Endothelial cell (in vitro differentiated cells): ENCODE results near the gene FGGY. TPM values are rescaled to one million over a fixed set of nuclear protein-coding genes. Genes with fewer than 3 reads are reported as not detected.

Experiments
- DNase-seq: peaks from one replicate; pipeline ENCODE4 v3.0.0; 2021; ENCODE audit warnings: low spot score
- H3K27ac Mint-ChIP-seq: one replicate; pipeline ENCODE4 v1.8.0; 2021; ENCODE audit warnings: mixed read lengths, inconsistent platforms; ENCODE audit not compliant: unreplicated experiment
- H3K27me3 Mint-ChIP-seq: one replicate; pipeline ENCODE4 v1.8.0; 2021; ENCODE audit warnings: mild to moderate bottlenecking, moderate library complexity, mixed read lengths, inconsistent platforms; ENCODE audit not compliant: unreplicated experiment
- H3K36me3 Mint-ChIP-seq: one replicate; pipeline ENCODE4 v1.8.0; 2021; ENCODE audit warnings: mild to moderate bottlenecking, low read depth, mixed read lengths, inconsistent platforms; ENCODE audit not compliant: unreplicated experiment
- H3K4me1 Mint-ChIP-seq: one replicate; pipeline ENCODE4 v1.8.0; 2021; ENCODE audit warnings: mild to moderate bottlenecking, mixed read lengths, inconsistent platforms; ENCODE audit not compliant: unreplicated experiment
- H3K4me3 Mint-ChIP-seq: one replicate; pipeline ENCODE4 v1.8.0; 2021; ENCODE audit warnings: mild to moderate bottlenecking, mixed read lengths, inconsistent platforms; ENCODE audit not compliant: unreplicated experiment
- H3K9me3 Mint-ChIP-seq: one replicate; pipeline ENCODE4 v1.8.0; 2021; ENCODE audit warnings: mixed read lengths, inconsistent platforms; ENCODE audit not compliant: unreplicated experiment
- total RNA-seq: library from RNA; stranded (reverse); fragmentation: NEBNext Ultra II Directional; extraction: Animal tissue kit (Norgen Biotek cat#: 25700); gene quantifications from one replicate; pipeline ENCODE4 v1.2.1, GENCODE V29; 2021; ENCODE audit not compliant: unreplicated experiment
- TF ChIP-seq, protein P1 (sequence below): fragments of 200-600 bp; sonication (generic); IDR thresholded peaks from one replicate; pipeline ENCODE4 v1.5.0; 2021; ENCODE audit warnings: antibody characterized with exemption; ENCODE audit not compliant: unreplicated experiment

The FGGY gene
- total RNA-seq, 1 donor from 2014 or later: 41.2 TPM

DNA sequence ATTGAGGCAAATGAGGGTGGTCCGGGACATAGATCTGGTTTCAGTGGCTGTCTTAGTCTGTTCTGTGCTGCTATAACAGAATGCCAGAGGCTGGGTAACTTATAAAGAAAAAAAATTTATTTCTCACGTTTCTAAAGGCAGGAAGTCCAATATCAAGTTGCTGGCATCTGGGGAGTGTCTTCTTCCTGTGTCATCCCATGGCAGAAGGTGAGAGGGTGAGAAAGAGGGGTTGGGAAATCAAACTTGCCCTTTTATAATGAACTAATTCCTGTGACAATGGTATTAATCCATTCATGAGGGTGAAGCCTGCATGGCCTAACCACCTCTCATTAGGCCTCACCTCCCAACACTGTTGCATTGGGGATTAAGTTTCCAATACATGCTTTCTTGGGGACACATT lies 3.7 kb upstream of the FGGY start:
- Mint-ChIP-seq H3K4me3 (no peak overlapping the region), H3K4me1 (peaks cover 30% of the 10 kb centered on the region), H3K36me3 (no peaks in the 10 kb centered on the region), H3K27ac (no peak overlapping the region), H3K9me3 (no peaks in the 10 kb centered on the region), H3K27me3 (no peaks in the 10 kb centered on the region)
- DNase-seq: no peak
- TF ChIP-seq, protein P1, sequence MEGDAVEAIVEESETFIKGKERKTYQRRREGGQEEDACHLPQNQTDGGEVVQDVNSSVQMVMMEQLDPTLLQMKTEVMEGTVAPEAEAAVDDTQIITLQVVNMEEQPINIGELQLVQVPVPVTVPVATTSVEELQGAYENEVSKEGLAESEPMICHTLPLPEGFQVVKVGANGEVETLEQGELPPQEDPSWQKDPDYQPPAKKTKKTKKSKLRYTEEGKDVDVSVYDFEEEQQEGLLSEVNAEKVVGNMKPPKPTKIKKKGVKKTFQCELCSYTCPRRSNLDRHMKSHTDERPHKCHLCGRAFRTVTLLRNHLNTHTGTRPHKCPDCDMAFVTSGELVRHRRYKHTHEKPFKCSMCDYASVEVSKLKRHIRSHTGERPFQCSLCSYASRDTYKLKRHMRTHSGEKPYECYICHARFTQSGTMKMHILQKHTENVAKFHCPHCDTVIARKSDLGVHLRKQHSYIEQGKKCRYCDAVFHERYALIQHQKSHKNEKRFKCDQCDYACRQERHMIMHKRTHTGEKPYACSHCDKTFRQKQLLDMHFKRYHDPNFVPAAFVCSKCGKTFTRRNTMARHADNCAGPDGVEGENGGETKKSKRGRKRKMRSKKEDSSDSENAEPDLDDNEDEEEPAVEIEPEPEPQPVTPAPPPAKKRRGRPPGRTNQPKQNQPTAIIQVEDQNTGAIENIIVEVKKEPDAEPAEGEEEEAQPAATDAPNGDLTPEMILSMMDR: no peak

DNA sequence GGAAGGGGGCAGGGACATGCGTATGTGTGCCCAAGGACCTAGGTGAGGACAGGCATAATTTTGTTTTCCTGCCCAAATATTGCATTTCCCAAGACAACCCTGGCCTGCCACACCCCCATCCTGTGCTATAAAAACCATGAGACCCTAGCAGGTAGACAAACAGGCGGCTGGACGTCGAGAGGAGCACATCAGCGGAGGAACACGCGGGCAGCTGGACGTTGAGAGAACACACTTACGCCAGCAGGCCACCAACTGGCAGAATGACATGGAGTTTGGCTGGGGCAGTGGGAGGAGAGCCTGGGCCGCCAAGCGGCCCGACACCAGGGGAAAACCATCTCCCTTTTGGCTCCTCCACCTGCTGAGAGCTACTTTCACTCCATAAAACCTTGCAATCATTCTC lies 3.0 kb upstream of the FGGY start:
- Mint-ChIP-seq H3K9me3 (no peaks in the 10 kb centered on the region), H3K36me3 (peaks cover under 1% of the 10 kb centered on the region), H3K27me3 (no peaks in the 10 kb centered on the region), H3K27ac (no peak overlapping the region), H3K4me1 (peaks cover 32% of the 10 kb centered on the region), H3K4me3 (no peak overlapping the region)
- TF ChIP-seq, protein P1: no peak
- DNase-seq: no peak

- TF ChIP-seq, protein P1: no peak
These were observed 2.5 kb upstream of the FGGY start for GRCh38 chr1:59294423-59294822.

GRCh38 chr1:59295618-59296017 lies 1.3 kb upstream of the FGGY start:
- peaks cover 5% of the 10 kb centered on the region for H3K9me3 Mint-ChIP-seq
- peaks cover 32% of the 10 kb centered on the region for H3K4me1 Mint-ChIP-seq
- H3K36me3 Mint-ChIP-seq: peaks cover 4% of the 10 kb centered on the region
- H3K27ac Mint-ChIP-seq: no peak overlapping the region
- no peaks in the 10 kb centered on the region for H3K27me3 Mint-ChIP-seq
- H3K4me3 Mint-ChIP-seq: peak overlapping the region; percentile 72
- TF ChIP-seq, protein P1: no peak
- DNase-seq: no peak

More at GRCh38 chr1:59294423-59294822, 2.5 kb upstream of the FGGY start:
- Mint-ChIP-seq H3K4me1 (peaks cover 32% of the 10 kb centered on the region), H3K9me3 (peaks cover 5% of the 10 kb centered on the region), H3K27me3 (no peaks in the 10 kb centered on the region), H3K36me3 (peaks cover 4% of the 10 kb centered on the region), H3K27ac (no peak overlapping the region), H3K4me3 (no peak overlapping the region)
- DNase-seq: no peak

DNA sequence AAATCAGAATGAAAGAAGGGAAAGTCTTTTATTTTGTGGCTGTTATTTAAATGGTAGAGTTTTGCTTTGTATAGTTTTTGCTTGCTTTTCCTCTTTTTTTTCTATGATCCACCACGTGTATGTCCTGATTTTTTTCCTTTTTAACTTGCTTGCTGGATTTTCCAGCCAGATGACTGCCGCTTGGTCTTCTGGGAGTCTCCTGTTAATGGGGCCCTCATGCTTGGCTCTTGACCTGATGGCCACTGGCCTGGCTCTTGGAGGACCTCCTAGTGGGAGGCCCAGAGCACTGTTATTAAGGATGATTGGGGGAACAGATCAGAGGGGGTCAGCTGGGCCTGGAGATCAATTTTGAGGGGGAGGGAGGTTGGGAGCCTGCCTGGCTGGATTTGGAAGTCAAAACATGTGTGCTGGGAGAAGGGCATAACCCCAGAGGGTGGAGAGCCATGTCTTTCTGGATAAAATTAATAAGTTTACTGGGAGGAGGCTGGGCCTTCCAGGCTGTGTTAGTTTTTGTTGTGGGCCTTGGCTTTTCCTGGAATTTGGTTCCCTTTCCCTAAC lies 1.2 kb downstream of the FGGY start:
- TF ChIP-seq, protein P1: no peak
- peak overlapping the region; percentile 78 for H3K27ac Mint-ChIP-seq
- peaks cover 25% of the 10 kb centered on the region for H3K4me1 Mint-ChIP-seq
- DNase-seq: no peak
- peak overlapping the region; percentile 29 for H3K4me3 Mint-ChIP-seq
- no peaks in the 10 kb centered on the region for H3K27me3 Mint-ChIP-seq
- peaks cover 4% of the 10 kb centered on the region for H3K36me3 Mint-ChIP-seq
- peaks cover 5% of the 10 kb centered on the region for H3K9me3 Mint-ChIP-seq
